ENCODE results near the gene SHISA9.

SHISA9 gene

GRCh38 chr16:13038591-13038990 lies 137.2 kb downstream of the SHISA9 start:
- no peak overlapping the region for H3K27ac ChIP-seq
- TF ChIP-seq ZFX (IDR thresholded peaks at IDR 0.05; ENCODE audit: borderline replicate concordance) (no peak), CTCF (IDR thresholded peaks at IDR 0.05) (no peak)

GRCh38 chr16:13039526-13039925 lies 138.1 kb downstream of the SHISA9 start:
- no peak overlapping the region for H3K27ac ChIP-seq
- no peak for TF ChIP-seq CTCF (IDR thresholded peaks at IDR 0.05)
- no peak for TF ChIP-seq ZFX (IDR thresholded peaks at IDR 0.05; ENCODE audit: borderline replicate concordance)

GRCh38 chr16:13041180-13041579 lies 139.8 kb downstream of the SHISA9 start:
- no peak overlapping the region for H3K27ac ChIP-seq
- TF ChIP-seq CTCF (IDR thresholded peaks at IDR 0.05) (no peak), ZFX (IDR thresholded peaks at IDR 0.05; ENCODE audit: borderline replicate concordance) (no peak)

- TF ChIP-seq ZFX (IDR thresholded peaks at IDR 0.05; ENCODE audit: borderline replicate concordance) (no peak), CTCF (IDR thresholded peaks at IDR 0.05) (no peak)
- no peak overlapping the region for H3K27ac ChIP-seq
Observed at GRCh38 chr16:13041646-13042290, 140.4 kb downstream of the SHISA9 start.

- H3K27ac ChIP-seq: no peak overlapping the region
- TF ChIP-seq CTCF (IDR thresholded peaks at IDR 0.05): no peak
- no peak for TF ChIP-seq ZFX (IDR thresholded peaks at IDR 0.05; ENCODE audit: borderline replicate concordance)
Observed at GRCh38 chr16:13042291-13042685, 140.9 kb downstream of the SHISA9 start.

GRCh38 chr16:13046061-13046821 lies 144.8 kb downstream of the SHISA9 start:
- TF ChIP-seq CTCF (IDR thresholded peaks at IDR 0.05): no peak
- TF ChIP-seq ZFX (IDR thresholded peaks at IDR 0.05; ENCODE audit: borderline replicate concordance): no peak
- no peak overlapping the region for H3K27ac ChIP-seq

GRCh38 chr16:13047276-13047675 lies 145.9 kb downstream of the SHISA9 start:
- TF ChIP-seq ZFX (IDR thresholded peaks at IDR 0.05; ENCODE audit: borderline replicate concordance) (no peak), CTCF (IDR thresholded peaks at IDR 0.05) (no peak)
- no peak overlapping the region for H3K27ac ChIP-seq

Measured in 22Rv1 (cell line).